Psoas muscle (tissue), 8 donors: Measurements from ENCODE around the gene COL23A1. TPM values are rescaled to one million over a fixed set of nuclear protein-coding genes. Genes with fewer than 3 reads are reported as not detected.

ENCODE experiments used
- ATAC-seq, 4 donors: fragments of 200-7000 bp; cut with Tn5 transposase; one replicate each; pipeline ENCODE4 v1.9.1; 2020; ENCODE audit warnings: moderate library complexity in 3 of 4, mild to moderate bottlenecking in 2 of 4
- DNase-seq, 2 donors: peaks; one replicate each; pipeline ENCODE4 v3.0.0-alpha.2; 2020
- H3K27ac ChIP-seq: fragments of 200-600 bp; one replicate; pipeline ENCODE4 v1.8.0; 2022
- H3K27me3 ChIP-seq, 3 donors: fragments of 200-600 bp in 1 of 3; one replicate each; pipeline versions ENCODE4 v1.6.1 to v1.8.0; 2013 to 2022; ENCODE audit warnings: low read length in 2 of 3, mild to moderate bottlenecking in 2 of 3, moderate library complexity in 1 of 3; ENCODE audit not compliant: insufficient read depth in 3 of 3
- H3K36me3 ChIP-seq, 2 donors: fragments of 200-600 bp in 1 of 2; one replicate each; pipeline versions ENCODE4 v1.6.1 to v1.8.0; 2013 to 2022; ENCODE audit warnings: low read depth in 1 of 2, mild to moderate bottlenecking in 1 of 2, moderate library complexity in 1 of 2; ENCODE audit not compliant: insufficient read depth in 1 of 2
- H3K4me1 ChIP-seq: fragments of 200-600 bp; one replicate; pipeline ENCODE4 v1.8.0; 2022
- H3K4me3 ChIP-seq: fragments of 200-600 bp; one replicate; pipeline ENCODE4 v1.8.0; 2022; ENCODE audit warnings: mild to moderate bottlenecking
- H3K9me3 ChIP-seq: fragments of 200-600 bp; one replicate; pipeline ENCODE4 v1.8.0; 2022
- CTCF ChIP-seq: fragments of 200-600 bp; IDR thresholded peaks from one replicate; pipeline ENCODE4 v1.8.0; 2022; ENCODE audit warnings: antibody characterized with exemption
- WGBS, 3 donors: extraction: QIAGEN DNeasy Blood & Tissue Kit; methylation state at CpG; one replicate each; pipeline versions ENCODE4 v1.1.6 to v1.1.7; 2013; 5-methylcytosine and 5-hydroxymethylcytosine counted together
- intact Hi-C, 2 donors: fragments of 100-400 bp; cut with DNase I; formaldehyde crosslinking; loops; one replicate each; pipeline versions ENCODE4 v1.11.0 to v1.14.2; 2022
- polyA plus RNA-seq, 3 donors: library from polyadenylated mRNA; stranded (reverse); fragments of 200-250 nt; gene quantifications; one replicate each; pipeline ENCODE4 v1.2.3, GENCODE V29; 2013
- total RNA-seq, 4 donors: library from RNA; stranded (reverse); fragmentation: NEBNext Ultra II Directional in 2 of 4; extraction: Animal tissue kit (Norgen Biotek cat#: 25700) in 2 of 4; gene quantifications; one replicate each; pipeline versions ENCODE4 v1.2.1 to v1.2.4, GENCODE V29; 2021 to 2023
- donor health status: healthy with polysubstance abuse.
- donor health status: DM: no; HTN: no; CAD: no; lungs with moderate emphysema.
- donor health status: Bipolar disorder and iron deficiency.
- donor health status: healthy.
- donor health status: DM: yes; HTN: yes; CAD: no.
- donor health status: DM: no; HTN: no; CAD: no.
- donor health status: DM: no; HTN: no; CAD: no.
- donor health status: DM: yes; HTN: yes; CAD: no.

Gene COL23A1
- total and polyA plus RNA-seq, 7 donors = 0.66 to 3.0 (median 1.2) TPM

- Histone ChIP-seq H3K27me3 (peaks cover 0 to 7% (median 0%) of the 10 kb centered on the region in 3 donors), H3K27ac (no peak overlapping the region), H3K36me3 (no peaks in the 10 kb centered on the region), H3K4me1 (peaks cover 4% of the 10 kb centered on the region), H3K9me3 (no peaks in the 10 kb centered on the region), H3K4me3 (no peak overlapping the region)
- WGBS, 3 donors = 76 to 82% (median 79%) methylated on average over 12 of the region's 12 CpGs
- peak in 1 of 2 donors; percentile 23 for DNase-seq
- TF ChIP-seq CTCF = no peak
- ATAC-seq = no peak
- intact Hi-C loops = no loop called here
Measured at GRCh38 chr5:178367736-178368120, 222.5 kb downstream of the COL23A1 start.

DNA sequence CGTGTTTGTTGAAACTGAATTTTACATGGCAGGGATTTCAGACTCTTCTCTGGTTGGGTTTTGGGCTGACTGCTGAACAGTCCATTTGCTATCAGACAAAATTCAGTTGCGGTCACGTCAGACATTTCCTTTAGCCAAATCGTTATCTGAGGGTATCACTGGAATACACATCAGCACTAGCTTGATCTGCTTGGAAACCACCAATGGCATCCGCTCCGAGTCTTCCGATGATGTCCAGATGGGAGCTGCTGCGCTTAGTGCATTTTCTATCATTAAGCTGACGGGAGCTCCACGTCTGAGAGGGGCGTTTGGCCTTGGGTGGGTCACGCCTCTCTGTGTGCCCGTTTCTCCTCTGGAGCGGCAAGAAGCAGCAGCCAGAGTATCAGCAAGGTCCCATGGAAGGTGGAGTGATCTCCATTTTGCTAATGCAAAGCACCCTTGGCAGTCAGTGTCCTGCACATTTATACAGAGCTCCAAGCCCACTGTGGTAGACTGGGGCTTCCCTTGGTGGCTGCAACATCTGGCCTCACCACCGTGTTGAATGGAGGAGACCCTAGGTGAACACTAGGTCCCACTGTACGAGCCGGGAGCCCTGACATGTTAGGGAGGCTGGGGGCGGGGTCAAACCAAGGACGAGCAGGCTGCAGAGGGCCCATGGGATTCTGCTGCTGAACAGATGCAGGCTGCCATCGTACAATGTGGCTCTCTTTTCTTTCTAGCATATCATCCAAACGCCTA lies 223.0 kb downstream of the COL23A1 start:
- H3K4me3 ChIP-seq = no peak overlapping the region
- peak in 1 of 2 donors; percentile 29 for DNase-seq
- no peak for ATAC-seq
- WGBS, 3 donors = 71 to 78% (median 72%) methylated on average over 20 to 21 of the region's 21 CpGs
- H3K27me3 ChIP-seq = peaks cover 0 to 1% (median 0%) of the 10 kb centered on the region in 3 donors
- intact Hi-C loops = no loop called here
- no peak overlapping the region for H3K27ac ChIP-seq
- H3K4me1 ChIP-seq = no peaks in the 10 kb centered on the region
- no peak for TF ChIP-seq CTCF
- no peaks in the 10 kb centered on the region for H3K36me3 ChIP-seq
- H3K9me3 ChIP-seq = no peaks in the 10 kb centered on the region

DNA sequence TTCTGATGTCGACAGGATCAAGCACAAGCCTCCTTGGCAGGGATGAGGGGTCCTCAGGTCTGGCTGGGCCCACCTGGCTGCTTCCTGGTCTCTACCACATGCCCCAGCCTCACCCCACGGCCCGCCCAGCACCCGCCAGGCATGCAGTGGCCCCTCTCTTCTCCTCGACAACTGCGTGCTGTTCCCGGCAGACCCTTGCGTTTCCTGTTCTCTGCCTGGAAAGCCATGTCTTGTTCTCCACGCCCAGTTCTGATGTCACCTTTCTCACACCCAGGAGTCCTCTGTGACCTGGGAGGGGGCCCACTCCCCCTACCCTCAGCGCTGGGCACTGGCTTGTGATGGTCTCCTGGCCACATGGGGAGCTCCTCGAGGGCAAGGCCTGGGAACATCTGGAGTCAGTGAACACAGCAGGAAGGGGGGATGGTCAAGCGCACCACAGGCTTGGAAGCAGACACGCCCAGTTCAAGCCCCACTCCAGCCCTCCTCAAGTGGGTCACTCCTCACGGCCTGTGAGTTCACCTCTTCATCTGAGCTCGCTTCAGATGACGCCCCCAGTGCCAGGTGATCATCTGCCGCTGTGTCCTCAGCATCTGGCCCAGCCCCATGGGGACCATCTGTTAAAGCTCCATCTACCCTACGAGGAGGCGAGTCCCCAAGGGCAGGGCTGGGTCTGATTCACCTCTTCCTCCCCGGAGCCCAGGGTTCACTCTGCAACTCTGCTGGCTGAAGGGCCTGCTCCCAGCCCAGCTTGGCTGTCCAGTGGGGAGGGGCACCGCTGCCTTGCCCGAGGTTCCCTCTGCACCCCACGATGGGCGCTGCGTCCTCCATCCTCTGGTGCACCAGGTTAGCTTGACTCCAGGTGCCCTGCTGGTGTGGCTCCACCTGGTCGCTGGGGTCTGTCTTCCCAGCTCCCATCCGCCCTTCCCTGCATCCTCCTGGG lies 224.4 kb downstream of the COL23A1 start:
- H3K27me3 ChIP-seq = no peaks in the 10 kb centered on the region
- intact Hi-C loops = no loop called here
- H3K36me3 ChIP-seq = no peaks in the 10 kb centered on the region
- no peaks in the 10 kb centered on the region for H3K9me3 ChIP-seq
- peak in 1 of 2 donors; percentile 30 for DNase-seq
- H3K27ac ChIP-seq = no peak overlapping the region
- TF ChIP-seq CTCF = no peak
- no peak for ATAC-seq
- WGBS, 3 donors = 91 to 92% (median 92%) methylated on average over 27 of the region's 27 CpGs
- no peaks in the 10 kb centered on the region for H3K4me1 ChIP-seq
- H3K4me3 ChIP-seq = no peak overlapping the region

GRCh38 chr5:178364326-178364675 lies 225.9 kb downstream of the COL23A1 start:
- Histone ChIP-seq H3K4me3 (no peak overlapping the region), H3K9me3 (no peaks in the 10 kb centered on the region), H3K36me3 (no peaks in the 10 kb centered on the region), H3K27me3 (no peaks in the 10 kb centered on the region), H3K27ac (no peak overlapping the region), H3K4me1 (no peaks in the 10 kb centered on the region)
- no peak for ATAC-seq
- WGBS, 3 donors = 94 to 97% (median 96%) methylated on average over 7 of the region's 7 CpGs
- TF ChIP-seq CTCF = no peak
- intact Hi-C loops = no loop called here
- no peak for DNase-seq
